GM19351 (cell line): Measurements from ENCODE around the gene MEGF6.

ENCODE experiments used
- ATAC-seq: cut with Tn5 transposase; IDR thresholded peaks from one replicate; pipeline ENCODE4 v1.9.1; 2021; ENCODE audit warnings: mild to moderate bottlenecking, moderate library complexity; ENCODE audit not compliant: unreplicated experiment

MEGF6 gene

GRCh38 chr1:3610527-3611169, 660 bp downstream of the MEGF6 start:
- ATAC-seq, result no peak

- no peak for ATAC-seq
Measured at GRCh38 chr1:3609769-3610526, 1.4 kb downstream of the MEGF6 start.

DNA sequence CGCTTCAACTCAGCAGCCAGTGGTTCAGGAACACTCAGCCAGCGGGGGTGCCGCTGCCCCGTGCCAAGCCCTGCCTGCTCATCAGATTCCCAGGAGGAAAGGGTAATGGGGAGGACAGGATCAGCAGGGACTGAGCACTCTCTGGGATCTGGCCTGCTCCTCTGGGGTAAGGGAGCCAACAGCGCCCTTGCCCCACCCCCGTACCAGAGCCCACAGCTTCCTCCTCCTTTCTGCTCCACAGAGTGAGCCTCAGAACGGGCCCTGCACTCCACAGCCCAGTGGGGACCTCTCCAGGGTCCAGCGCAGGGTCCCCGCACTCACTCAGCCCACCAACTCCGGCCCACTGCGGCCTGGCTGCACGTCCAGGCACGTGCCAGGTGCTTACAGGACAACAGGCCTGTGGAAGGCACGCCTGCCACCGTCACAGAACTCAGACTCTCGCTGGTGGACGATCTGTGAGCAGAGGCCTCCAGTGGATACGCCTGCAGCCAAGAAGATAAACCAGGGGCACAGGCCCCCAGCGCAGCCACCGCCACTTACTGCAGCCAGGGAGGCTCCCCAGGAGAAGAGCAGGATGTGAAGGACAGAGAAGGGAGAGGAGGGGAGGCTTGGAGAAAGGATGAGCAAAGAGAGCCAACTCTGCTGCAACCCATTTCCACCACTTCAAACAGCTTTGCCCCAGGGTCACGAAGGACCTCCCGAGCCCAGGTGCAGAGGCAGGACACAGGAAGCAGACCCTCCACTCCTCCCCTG, 2.1 kb downstream of the MEGF6 start:
- no peak for ATAC-seq

DNA sequence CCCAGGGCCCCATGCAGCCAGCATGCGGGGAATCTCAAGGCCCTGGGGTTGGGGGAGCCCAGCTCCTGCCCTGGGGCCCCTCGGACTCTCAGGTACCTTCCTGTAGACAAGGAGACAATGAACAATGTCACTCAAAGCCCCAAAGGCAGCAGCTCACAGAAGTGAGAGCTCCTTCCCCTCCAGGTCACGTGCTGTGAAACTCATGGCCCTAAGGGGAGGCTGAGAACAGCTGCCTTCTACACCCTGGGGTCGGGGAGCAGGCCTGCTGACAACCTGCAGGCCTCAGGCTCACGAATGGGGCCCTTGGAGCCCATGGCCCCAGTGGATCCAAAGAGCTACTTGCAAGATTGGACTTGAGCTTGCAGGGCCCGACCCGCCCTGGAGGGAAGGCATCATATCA, 3.2 kb downstream of the MEGF6 start:
- ATAC-seq, result no peak

- no peak for ATAC-seq
Measured at GRCh38 chr1:3607703-3608065, 3.6 kb downstream of the MEGF6 start.

- ATAC-seq, result no peak
Measured at GRCh38 chr1:3606779-3607702, 4.3 kb downstream of the MEGF6 start.

GRCh38 chr1:3604997-3605823, 6.1 kb downstream of the MEGF6 start:
- ATAC-seq, result no peak

GRCh38 chr1:3604468-3604974, 6.8 kb downstream of the MEGF6 start:
- ATAC-seq, result no peak

- ATAC-seq, result no peak
Measured at GRCh38 chr1:3603571-3604467, 7.5 kb downstream of the MEGF6 start.

GRCh38 chr1:3603156-3603555, 8.2 kb downstream of the MEGF6 start:
- no peak for ATAC-seq

DNA sequence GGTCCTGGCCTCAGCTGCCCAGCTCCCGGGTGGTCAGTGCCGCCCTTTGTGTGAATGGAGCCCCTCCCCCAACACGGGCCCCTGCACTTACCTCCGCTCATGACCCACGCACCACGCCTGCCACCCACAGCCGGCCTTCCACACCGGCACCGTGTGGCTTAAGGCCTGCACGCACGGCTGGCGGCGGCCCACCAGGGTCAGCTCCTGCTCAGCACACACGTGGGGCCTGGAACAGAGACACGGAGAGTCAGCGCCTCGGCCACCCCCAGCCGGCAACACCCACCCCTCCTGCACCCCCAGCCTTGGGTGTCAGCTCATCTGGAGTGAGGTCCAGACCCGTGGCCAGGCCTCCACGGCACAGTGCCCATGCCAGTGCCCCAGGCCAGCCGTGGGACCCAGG, 8.9 kb downstream of the MEGF6 start:
- ATAC-seq, result no peak

DNA sequence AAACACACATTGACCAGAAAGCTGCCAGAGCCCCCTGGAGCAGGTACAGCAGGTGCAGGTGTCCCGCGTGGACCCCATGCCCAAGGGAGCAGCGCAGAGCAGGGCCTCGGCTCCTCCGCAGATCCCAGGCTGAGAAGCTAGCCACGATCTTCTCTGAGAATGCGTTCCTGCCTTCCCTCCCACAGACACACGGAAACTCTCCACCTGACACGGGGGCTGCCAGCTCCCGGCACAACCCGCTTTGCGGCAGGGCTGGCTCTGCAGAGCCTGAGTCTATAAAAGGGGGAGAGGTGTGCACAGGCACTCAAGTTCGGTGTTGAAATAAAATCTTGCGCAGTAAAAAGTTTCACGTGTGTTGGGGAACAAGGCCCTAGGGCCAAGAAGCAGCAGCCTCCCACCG, 9.6 kb downstream of the MEGF6 start:
- ATAC-seq, result no peak

DNA sequence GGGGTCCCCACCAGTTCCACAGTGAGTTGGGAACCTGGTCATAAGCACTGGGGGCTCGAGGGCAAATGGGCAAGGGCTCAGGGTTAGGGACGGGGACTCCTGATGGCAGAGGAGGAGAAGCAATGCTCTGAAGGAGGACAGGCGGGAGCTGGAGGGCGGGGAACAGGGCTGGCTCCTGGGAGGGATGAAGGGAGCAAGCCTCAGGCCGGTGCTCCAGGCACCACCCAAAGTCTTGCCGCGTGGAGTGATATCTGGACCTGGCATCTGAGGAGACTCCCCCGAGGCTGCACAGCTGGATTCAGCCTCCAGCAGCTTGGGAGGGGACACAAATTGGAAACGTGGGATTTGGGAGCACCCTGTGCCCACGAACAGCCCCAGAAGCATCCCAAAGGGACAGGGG, 11.0 kb downstream of the MEGF6 start:
- ATAC-seq, result no peak

DNA sequence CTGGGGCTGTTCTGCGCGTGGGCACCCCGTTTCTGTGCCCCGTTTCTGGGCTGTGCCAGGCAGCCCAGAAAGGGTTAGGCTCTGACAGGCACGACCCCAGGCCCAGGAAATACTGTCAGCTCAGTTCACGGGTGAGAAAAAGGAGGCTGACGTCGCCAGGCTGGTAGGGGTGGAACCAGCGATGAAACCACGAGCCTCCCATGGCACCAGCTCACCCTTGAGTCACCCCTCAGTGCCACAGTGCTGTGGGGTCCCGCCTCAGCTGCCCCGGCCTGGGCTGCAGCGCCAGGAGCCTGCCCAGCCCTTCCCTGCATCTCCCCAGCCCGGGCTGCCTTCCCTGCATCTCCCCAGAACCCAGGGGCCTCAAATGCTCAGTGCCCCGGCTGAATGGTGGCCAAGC, 11.5 kb downstream of the MEGF6 start:
- no peak for ATAC-seq

- ATAC-seq, result no peak
Measured at GRCh38 chr1:3599286-3599811, 12.0 kb downstream of the MEGF6 start.

DNA sequence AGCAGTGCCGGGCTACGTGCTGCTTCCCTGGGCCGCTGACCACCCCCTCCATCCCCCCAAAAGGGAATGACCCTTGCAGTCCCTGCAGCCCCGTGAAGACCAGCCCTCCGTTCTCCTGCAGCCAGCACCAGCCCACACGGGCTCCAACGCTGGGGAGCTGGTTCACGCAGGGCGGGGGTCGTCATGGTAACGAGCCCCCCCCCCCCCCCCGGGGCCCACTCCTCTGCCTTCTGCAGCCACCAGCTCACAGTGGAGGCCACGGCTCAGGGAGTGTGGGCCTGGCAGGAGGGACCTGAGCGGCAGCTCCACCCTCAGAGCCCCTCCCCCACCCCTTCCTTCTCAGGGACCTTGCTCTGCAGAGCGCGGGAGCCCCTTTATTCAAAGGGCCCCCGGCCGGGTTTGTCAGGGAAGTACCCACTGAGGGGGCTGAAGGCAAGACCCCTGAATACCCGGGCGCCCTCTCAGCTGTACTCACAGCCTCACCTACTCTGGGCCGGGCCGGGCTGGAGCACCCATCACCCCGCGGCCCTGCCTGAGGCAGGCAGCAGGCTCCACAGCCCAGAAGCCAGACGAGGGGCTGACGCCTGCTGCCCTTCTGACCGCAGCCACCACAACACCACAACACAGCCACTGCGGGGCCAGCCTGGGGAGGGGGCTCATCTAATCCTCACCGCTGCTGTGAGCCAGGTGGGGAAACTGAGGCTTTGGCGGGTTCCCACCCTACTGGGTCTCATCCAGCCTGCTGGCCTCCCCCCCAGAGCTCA, 12.6 kb downstream of the MEGF6 start:
- ATAC-seq, result no peak

DNA sequence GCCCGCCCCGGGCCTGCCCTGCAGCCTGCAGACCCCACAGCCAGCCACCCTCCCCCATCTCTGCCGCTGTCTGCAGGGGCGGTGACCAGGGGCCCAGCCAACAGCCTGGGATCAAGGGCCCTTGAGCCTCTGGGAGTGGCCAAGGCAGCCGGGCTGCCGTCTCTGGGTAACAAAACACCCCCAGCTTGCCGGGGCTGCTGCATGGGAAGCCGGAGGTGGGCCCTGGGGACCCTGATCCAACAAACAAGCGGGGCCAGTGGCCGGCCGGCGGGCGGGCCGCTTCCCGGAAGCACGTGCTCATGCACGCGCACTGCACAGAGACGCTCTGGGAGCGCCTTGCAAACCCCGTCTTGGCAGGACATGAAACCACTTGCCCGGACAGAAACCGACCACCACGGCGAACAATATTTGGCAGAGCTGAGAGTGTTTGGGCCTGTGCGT, 13.2 kb downstream of the MEGF6 start:
- no peak for ATAC-seq

DNA sequence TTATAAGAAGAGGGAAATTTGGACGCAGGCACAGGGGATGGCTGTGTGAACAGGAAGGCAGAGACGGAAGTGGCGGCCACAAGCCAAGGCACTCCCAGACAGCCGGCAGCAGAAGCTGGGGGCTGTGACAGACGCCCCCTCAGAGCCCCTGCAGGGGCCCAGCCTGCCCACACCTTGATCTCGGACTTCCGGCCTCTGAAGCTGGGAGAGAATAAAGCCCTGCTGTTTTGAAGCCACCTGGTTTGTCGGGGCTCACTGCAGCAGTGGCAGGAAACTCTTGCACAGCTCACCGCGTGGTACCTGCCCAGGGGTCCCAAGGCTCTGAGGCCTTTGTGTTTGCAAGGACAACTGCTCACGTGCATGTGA, 13.7 kb downstream of the MEGF6 start:
- no peak for ATAC-seq
